CD14-positive monocyte (primary cell): ENCODE measurements around the gene ZNF232. TPM values are rescaled to one million over a fixed set of nuclear protein-coding genes. Genes with fewer than 3 reads are reported as not detected.

Source experiments
- DNase-seq, 3 donors: peaks; one replicate each; pipeline ENCODE4 v3.0.0-alpha.2; 2011 to 2022
- H2AFZ ChIP-seq: 2 replicates; pipeline ENCODE4 v1.6.0; 2012; ENCODE audit warnings: mild to moderate bottlenecking, low read depth, low read length, inconsistent platforms; ENCODE audit not compliant: insufficient read depth, poor library complexity, severe bottlenecking
- H3K27ac ChIP-seq, 2 donors: 1 replicate in 1 of 2; 2 replicates in 1 of 2; pipeline ENCODE4 v1.5.1; 2012 to 2013; ENCODE audit warnings: low read length in 2 of 2, control low read depth in 1 of 2, inconsistent platforms in 1 of 2, low read depth in 1 of 2, mild to moderate bottlenecking in 1 of 2
- H3K27me3 ChIP-seq, 2 donors: one replicate each; pipeline versions ENCODE4 v1.6.0 to v1.6.1; 2011 to 2013; ENCODE audit warnings: low read length in 2 of 2; ENCODE audit not compliant: control insufficient read depth in 2 of 2, insufficient read depth in 2 of 2
- H3K36me3 ChIP-seq, 2 donors: replicated peaks in 1 of 2; 1 replicate in 1 of 2; 2 replicates in 1 of 2; pipeline versions ENCODE4 v1.5.1 to v1.6.1; 2012 to 2013; ENCODE audit warnings: low read length in 2 of 2, control low read depth in 1 of 2, inconsistent platforms in 1 of 2, mild to moderate bottlenecking in 1 of 2; ENCODE audit not compliant: insufficient read depth in 2 of 2, control insufficient read depth in 1 of 2
- H3K4me1 ChIP-seq, 2 donors: 1 replicate in 1 of 2; 2 replicates in 1 of 2; pipeline versions ENCODE4 v1.5.1 to v1.6.1; 2012 to 2013; ENCODE audit warnings: low read length in 2 of 2, control low read depth in 1 of 2, inconsistent platforms in 1 of 2, mild to moderate bottlenecking in 1 of 2, moderate library complexity in 1 of 2; ENCODE audit not compliant: insufficient read depth in 2 of 2, control insufficient read depth in 1 of 2
- H3K4me2 ChIP-seq: replicated peaks from 2 replicates; pipeline ENCODE3; 2012; ENCODE audit warnings: low read length, moderate library complexity, mild to moderate bottlenecking; ENCODE audit not compliant: poor library complexity, severe bottlenecking; ENCODE audit errors: extremely low read depth
- H3K4me3 ChIP-seq, 3 experiments: fragments of 200-600 bp in 1 of 3; sonication (generic) in 1 of 3; replicated peaks in 1 of 3; 1 replicate in 2 of 3; 2 replicates in 1 of 3; pipeline ENCODE4 v1.5.1; 2011 to 2013; ENCODE audit warnings: low read length in 3 of 3, mild to moderate bottlenecking in 3 of 3, control low read depth in 2 of 3, low read depth in 2 of 3, inconsistent platforms in 1 of 3, moderate library complexity in 1 of 3
- H3K79me2 ChIP-seq: 2 replicates; pipeline ENCODE4 v1.6.0; 2012; ENCODE audit warnings: mild to moderate bottlenecking, control low read depth, inconsistent platforms, low read length, moderate library complexity; ENCODE audit not compliant: insufficient read depth
- H3K9ac ChIP-seq: 2 replicates; pipeline ENCODE4 v1.6.0; 2017; ENCODE audit warnings: low read length, mild to moderate bottlenecking; ENCODE audit not compliant: insufficient read depth, poor library complexity, severe bottlenecking
- H3K9me3 ChIP-seq, 2 donors: replicated peaks in 1 of 2; 1 replicate in 1 of 2; 2 replicates in 1 of 2; pipeline versions ENCODE4 v1.5.1 to v1.6.1; 2012 to 2013; ENCODE audit warnings: low read length in 2 of 2, control low read depth in 1 of 2; ENCODE audit not compliant: control insufficient read depth in 1 of 2, insufficient read depth in 1 of 2
- H4K20me1 ChIP-seq: 2 replicates; pipeline ENCODE4 v1.6.0; 2012; ENCODE audit warnings: mild to moderate bottlenecking, low read length, control low read depth, moderate library complexity; ENCODE audit not compliant: insufficient read depth
- H3K27ac Mint-ChIP-seq, 7 donors: one replicate each; pipeline ENCODE4 v1.8.0; 2020; ENCODE audit warnings: mild to moderate bottlenecking in 7 of 7, mixed read lengths in 7 of 7, moderate library complexity in 6 of 7, inconsistent platforms in 2 of 7
- H3K27me3 Mint-ChIP-seq, 3 donors: one replicate each; pipeline ENCODE4 v1.8.0; 2021 to 2022; ENCODE audit warnings: low read depth in 3 of 3, mild to moderate bottlenecking in 3 of 3, mixed read lengths in 3 of 3, moderate library complexity in 3 of 3, inconsistent platforms in 1 of 3
- H3K36me3 Mint-ChIP-seq, 2 donors: one replicate each; pipeline ENCODE4 v1.8.0; 2020; ENCODE audit warnings: mixed read lengths in 2 of 2, inconsistent platforms in 1 of 2, mild to moderate bottlenecking in 1 of 2
- H3K4me1 Mint-ChIP-seq: one replicate; pipeline ENCODE4 v1.8.0; 2020; ENCODE audit warnings: mild to moderate bottlenecking, mixed read lengths
- H3K4me3 Mint-ChIP-seq, 2 donors: one replicate each; pipeline ENCODE4 v1.8.0; 2020; ENCODE audit warnings: mild to moderate bottlenecking in 2 of 2, mixed read lengths in 2 of 2, moderate library complexity in 1 of 2
- H3K9me3 Mint-ChIP-seq, 7 donors: one replicate each; pipeline ENCODE4 v1.8.0; 2020 to 2022; ENCODE audit warnings: mixed read lengths in 7 of 7, mild to moderate bottlenecking in 6 of 7, moderate library complexity in 6 of 7, inconsistent platforms in 2 of 7
- WGBS: methylation state at CpG from one replicate; pipeline ENCODE4 v1.1.5; 2013; ENCODE audit warnings: missing lambda C conversion rate; ENCODE audit not compliant: insufficient coverage; 5-methylcytosine and 5-hydroxymethylcytosine counted together
- intact Hi-C, 2 donors: fragments of 100-400 bp; cut with micrococcal nuclease; formaldehyde crosslinking; loops; one replicate each; pipeline versions ENCODE4 v1.15.0 to v1.15.1; 2023
- polyA plus RNA-seq, 3 donors: library from polyadenylated mRNA; depleted of rRNA in 1 of 3; unstranded in 2 of 3; stranded (reverse) in 1 of 3; fragments of 300-500 nt in 2 of 3; fragments of >200 nt in 1 of 3; fragmentation: Illumina TruSeq in 2 of 3; gene quantifications; 1 replicate in 2 of 3; 2 replicates in 1 of 3; pipeline ENCODE4 v1.2.3, GENCODE V29; 2012 to 2021
- TF ChIP-seq, protein P1 (sequence below): fragments of 200-600 bp; IDR thresholded peaks from one replicate; pipeline ENCODE4 v1.8.0; 2022; ENCODE audit warnings: antibody characterized with exemption, mild to moderate bottlenecking

ZNF232 gene
- polyA plus RNA-seq, 3 donors = 2.2 to 3.1 (median 3.0) TPM

DNA sequence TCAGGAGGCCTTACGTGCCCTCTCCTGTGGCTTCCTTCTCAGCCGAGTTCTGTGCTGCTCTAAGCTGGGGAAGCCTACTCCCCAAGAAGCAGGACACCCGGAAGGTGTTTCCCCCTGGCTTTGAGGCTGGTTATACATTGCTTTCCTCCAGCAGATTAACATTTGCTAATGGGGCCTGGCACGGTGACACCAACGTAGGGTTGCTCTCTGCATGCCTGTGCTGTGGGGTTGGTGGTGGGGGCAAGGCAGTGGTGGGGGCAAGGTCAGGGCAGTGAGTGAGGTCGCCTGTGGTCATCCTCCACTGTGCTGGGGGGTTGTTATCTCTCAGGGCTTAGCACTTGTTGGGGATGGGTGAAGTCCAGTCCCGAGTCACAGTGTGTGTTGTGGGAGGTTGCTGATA is 8.4 kb upstream of the ZNF232 start:
- peaks cover 3 to 6% of the 10 kb centered on the region in 2 donors for H3K36me3 Mint-ChIP-seq
- peaks cover 59 to 83% (median 68%) of the 10 kb centered on the region in 3 donors for H3K27me3 Mint-ChIP-seq
- H3K4me1 Mint-ChIP-seq = peaks cover 15% of the 10 kb centered on the region
- Histone ChIP-seq H4K20me1 (no peaks in the 10 kb centered on the region), H2AFZ (no peak overlapping the region), H3K9ac (no peak overlapping the region), H3K27me3 (peaks cover 14 to 63% of the 10 kb centered on the region in 2 donors), H3K9me3 (peaks cover 7 to 11% of the 10 kb centered on the region in 2 donors), H3K4me3 (no peak overlapping the region), H3K36me3 (no peaks in the 10 kb centered on the region), H3K4me1 (peaks cover 4 to 20% of the 10 kb centered on the region in 2 donors), H3K27ac (no peak overlapping the region), H3K4me2 (no peak overlapping the region), H3K79me2 (no peaks in the 10 kb centered on the region)
- 96% methylated on average over 5 of the region's 7 CpGs for WGBS
- no peak overlapping the region for H3K4me3 Mint-ChIP-seq
- H3K27ac Mint-ChIP-seq = no peak overlapping the region
- DNase-seq = no peak
- intact Hi-C loops = no loop called here
- peaks cover 14 to 31% (median 26%) of the 10 kb centered on the region in 7 donors for H3K9me3 Mint-ChIP-seq
- TF ChIP-seq, protein P1, sequence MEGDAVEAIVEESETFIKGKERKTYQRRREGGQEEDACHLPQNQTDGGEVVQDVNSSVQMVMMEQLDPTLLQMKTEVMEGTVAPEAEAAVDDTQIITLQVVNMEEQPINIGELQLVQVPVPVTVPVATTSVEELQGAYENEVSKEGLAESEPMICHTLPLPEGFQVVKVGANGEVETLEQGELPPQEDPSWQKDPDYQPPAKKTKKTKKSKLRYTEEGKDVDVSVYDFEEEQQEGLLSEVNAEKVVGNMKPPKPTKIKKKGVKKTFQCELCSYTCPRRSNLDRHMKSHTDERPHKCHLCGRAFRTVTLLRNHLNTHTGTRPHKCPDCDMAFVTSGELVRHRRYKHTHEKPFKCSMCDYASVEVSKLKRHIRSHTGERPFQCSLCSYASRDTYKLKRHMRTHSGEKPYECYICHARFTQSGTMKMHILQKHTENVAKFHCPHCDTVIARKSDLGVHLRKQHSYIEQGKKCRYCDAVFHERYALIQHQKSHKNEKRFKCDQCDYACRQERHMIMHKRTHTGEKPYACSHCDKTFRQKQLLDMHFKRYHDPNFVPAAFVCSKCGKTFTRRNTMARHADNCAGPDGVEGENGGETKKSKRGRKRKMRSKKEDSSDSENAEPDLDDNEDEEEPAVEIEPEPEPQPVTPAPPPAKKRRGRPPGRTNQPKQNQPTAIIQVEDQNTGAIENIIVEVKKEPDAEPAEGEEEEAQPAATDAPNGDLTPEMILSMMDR = no peak

DNA sequence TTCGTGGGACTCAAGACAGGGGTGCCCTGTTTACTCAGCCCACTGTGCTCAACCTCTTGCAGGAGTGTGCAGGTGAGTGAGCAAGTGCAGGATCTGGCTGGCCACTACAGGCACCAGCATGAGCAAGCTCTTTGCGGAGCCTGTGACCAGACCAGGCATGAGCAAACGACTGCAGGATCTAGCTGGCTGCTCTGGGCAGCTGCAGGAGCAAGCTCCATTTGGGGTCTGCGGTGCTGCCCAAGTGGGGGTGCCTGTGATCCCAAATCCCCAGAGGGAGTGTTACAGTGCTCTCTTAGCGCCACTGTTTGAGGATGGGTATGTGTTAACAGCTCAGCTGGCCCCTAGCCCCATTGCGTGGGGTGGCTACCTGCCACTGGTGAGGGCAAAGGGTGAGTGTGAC is 6.5 kb upstream of the ZNF232 start:
- H3K9me3 Mint-ChIP-seq = peaks cover 14 to 34% (median 30%) of the 10 kb centered on the region in 7 donors
- Histone ChIP-seq H4K20me1 (no peaks in the 10 kb centered on the region), H3K4me3 (no peak overlapping the region), H3K9ac (no peak overlapping the region), H3K4me2 (no peak overlapping the region), H3K27me3 (peaks cover 17 to 58% of the 10 kb centered on the region in 2 donors), H3K27ac (no peak overlapping the region), H3K36me3 (no peaks in the 10 kb centered on the region), H3K4me1 (peaks cover 4 to 20% of the 10 kb centered on the region in 2 donors), H3K9me3 (peaks cover 7 to 11% of the 10 kb centered on the region in 2 donors), H2AFZ (no peak overlapping the region), H3K79me2 (no peaks in the 10 kb centered on the region)
- H3K4me3 Mint-ChIP-seq = no peak overlapping the region
- intact Hi-C loops = no loop called here
- TF ChIP-seq, protein P1 = no peak
- peaks cover 15% of the 10 kb centered on the region for H3K4me1 Mint-ChIP-seq
- 95% methylated on average over 5 of the region's 6 CpGs for WGBS
- peak overlapping the region in 1 of 7 donors; percentile 56 for H3K27ac Mint-ChIP-seq
- peaks cover 8 to 15% of the 10 kb centered on the region in 2 donors for H3K36me3 Mint-ChIP-seq
- DNase-seq = no peak
- peaks cover 53 to 77% (median 62%) of the 10 kb centered on the region in 3 donors for H3K27me3 Mint-ChIP-seq
